Measurements from ENCODE around the gene HS3ST4.

The HS3ST4 gene

DNA sequence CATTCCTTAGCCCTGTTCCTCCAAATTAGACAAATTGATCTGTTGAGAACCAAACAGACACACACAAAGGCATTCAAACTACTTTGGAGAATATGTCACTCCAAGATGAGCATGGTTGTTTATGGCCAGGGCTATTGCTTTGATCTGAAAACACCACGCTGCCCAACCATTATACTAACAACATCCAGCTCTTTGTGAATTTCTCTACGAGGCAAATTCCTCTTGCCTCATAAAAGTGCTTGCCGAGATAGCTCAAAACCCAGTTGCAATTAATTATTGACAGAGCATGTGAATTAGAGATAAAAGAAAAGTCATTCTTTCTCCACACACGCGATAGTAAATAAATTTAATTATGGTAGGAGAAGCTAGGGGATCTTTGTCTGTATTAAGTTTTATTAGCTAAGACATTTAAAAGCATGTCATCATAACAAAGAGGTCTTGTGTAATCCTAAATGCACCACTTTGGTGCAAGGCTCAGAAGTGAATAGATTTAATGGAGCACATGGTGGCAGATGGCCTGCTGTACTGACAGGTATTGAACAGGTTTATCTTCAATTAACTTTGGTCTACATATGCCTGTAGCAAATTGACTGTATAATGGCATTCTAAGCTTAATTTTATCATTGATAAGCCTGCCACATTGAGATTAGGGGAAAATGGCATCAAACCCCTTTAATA, 441.8 kb downstream of the HS3ST4 start:
- H3K27ac ChIP-seq, result no peak overlapping the region
- TF ChIP-seq, protein P1, sequence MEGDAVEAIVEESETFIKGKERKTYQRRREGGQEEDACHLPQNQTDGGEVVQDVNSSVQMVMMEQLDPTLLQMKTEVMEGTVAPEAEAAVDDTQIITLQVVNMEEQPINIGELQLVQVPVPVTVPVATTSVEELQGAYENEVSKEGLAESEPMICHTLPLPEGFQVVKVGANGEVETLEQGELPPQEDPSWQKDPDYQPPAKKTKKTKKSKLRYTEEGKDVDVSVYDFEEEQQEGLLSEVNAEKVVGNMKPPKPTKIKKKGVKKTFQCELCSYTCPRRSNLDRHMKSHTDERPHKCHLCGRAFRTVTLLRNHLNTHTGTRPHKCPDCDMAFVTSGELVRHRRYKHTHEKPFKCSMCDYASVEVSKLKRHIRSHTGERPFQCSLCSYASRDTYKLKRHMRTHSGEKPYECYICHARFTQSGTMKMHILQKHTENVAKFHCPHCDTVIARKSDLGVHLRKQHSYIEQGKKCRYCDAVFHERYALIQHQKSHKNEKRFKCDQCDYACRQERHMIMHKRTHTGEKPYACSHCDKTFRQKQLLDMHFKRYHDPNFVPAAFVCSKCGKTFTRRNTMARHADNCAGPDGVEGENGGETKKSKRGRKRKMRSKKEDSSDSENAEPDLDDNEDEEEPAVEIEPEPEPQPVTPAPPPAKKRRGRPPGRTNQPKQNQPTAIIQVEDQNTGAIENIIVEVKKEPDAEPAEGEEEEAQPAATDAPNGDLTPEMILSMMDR (conservative IDR thresholded peaks at IDR 0.05; ENCODE audit: low read depth), result no peak
- no peak for DNase-seq (ENCODE audit: low spot score)
- ChIA-PET POLR2A (ENCODE audit: low non-redundant PET) (no interaction called here), CTCF (no interaction called here)

DNA sequence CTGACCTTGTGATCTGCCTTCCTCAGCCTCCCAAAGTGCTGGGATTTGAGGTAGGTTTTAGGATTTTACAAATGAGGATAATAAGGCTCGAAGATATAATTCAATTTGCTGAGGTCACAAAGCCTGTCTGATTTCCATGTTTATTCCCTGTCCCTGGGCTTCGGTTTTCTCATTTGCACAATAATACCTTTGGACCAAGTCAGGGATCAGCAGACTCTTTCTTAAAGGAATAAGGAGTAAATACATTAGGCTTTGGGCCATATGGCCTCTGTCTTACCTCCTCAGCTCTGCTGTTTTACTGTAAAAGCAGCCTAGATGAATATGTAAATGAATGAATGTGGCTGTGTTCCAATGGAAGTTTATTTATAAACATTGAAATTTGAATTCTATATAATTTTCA, 442.8 kb downstream of the HS3ST4 start:
- ChIA-PET POLR2A (ENCODE audit: low non-redundant PET) (no interaction called here), CTCF (no interaction called here)
- no peak overlapping the region for H3K27ac ChIP-seq
- no peak for DNase-seq (ENCODE audit: low spot score)
- TF ChIP-seq, protein P1 (conservative IDR thresholded peaks at IDR 0.05; ENCODE audit: low read depth), result no peak

DNA sequence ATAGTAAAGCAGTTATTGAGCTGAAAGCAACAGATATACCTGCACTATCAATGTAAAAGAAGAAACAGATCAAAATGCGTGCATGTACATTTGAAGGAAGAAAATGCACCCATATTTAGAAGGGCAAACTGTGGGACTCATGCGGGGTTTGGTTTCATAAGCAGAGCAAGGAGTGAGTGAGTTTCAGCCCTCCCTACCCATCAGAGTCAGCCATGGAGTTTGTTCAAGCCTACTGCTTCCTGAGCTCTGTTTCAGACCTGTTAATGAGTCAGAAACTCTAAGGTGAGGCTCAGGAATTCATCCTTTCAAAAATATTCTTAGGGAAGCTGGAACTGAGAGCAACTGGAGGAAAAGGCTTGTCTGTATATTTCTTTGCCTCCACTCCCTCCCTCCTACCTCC, 446.2 kb downstream of the HS3ST4 start:
- no peak for DNase-seq (ENCODE audit: low spot score)
- TF ChIP-seq, protein P1 (conservative IDR thresholded peaks at IDR 0.05; ENCODE audit: low read depth), result no peak
- ChIA-PET CTCF (interaction anchor here (0.5 kb wide), 1 partner anchor 526 kb away, joined by 5 read pairs; no protein-coding TSS in a partner anchor), POLR2A (ENCODE audit: low non-redundant PET) (no interaction called here)
- H3K27ac ChIP-seq, result no peak overlapping the region

- DNase-seq (ENCODE audit: low spot score), result no peak
- TF ChIP-seq, protein P1 (conservative IDR thresholded peaks at IDR 0.05; ENCODE audit: low read depth), result no peak
- ChIA-PET CTCF (no interaction called here), POLR2A (ENCODE audit: low non-redundant PET) (no interaction called here)
- no peak overlapping the region for H3K27ac ChIP-seq
Observed at GRCh38 chr16:26139091-26139490, 447.3 kb downstream of the HS3ST4 start.

DNA sequence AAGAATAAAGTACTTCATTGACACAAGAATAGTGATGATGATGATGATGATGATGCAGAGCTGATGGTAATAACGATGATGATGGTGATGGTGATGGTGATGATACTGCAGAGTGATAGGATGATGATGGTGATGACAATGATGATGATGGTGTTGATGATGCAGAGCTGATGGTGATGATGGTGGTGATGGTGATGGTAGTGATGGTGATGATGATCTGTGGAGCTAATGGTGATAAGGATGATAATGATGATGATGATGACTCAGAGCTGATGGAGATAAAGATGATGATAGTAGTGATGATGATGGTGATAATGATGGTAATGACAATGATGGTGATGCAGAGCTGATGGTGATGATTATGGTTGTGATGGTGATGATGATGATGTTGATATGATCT, 448.1 kb downstream of the HS3ST4 start:
- ChIA-PET CTCF (no interaction called here), POLR2A (ENCODE audit: low non-redundant PET) (no interaction called here)
- DNase-seq (ENCODE audit: low spot score), result no peak
- H3K27ac ChIP-seq, result no peak overlapping the region
- TF ChIP-seq, protein P1 (conservative IDR thresholded peaks at IDR 0.05; ENCODE audit: low read depth), result no peak

DNA sequence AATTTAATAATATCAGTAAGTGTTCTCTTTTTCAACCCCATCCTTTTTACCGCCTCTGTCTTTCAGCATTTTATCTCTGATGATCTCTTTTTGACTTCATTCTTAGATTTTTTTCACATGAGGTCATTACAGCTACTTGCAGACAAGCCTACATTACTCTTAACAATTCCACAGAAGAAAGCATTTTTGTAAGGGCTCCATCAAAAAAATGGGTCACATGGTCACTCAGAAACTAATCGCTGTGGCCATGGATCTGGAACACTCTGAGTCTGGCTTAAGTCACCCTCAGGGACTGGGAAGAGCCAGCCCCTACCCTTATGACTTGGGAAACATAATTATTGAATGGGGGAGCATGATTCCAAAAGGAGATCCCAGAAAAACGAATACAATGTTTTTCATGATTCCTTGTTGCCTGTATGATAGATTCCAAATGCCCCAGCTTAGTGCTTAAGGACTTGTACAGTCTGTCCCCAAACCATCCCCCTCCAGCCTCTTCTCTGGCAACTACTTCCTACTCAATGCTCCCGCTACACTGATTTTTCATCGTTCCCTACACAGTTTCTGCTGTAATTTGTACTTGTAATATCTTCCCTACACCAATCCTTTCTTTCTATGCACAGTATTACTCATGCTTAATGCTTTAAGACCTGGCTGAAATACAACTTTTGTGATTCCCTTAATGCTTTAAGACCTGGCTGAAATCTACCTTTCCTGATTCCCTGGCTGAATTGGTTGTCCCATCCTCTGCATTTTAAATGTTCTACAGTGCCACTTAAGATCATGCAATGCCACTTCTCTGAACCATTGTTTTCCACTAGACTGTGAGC, 457.8 kb downstream of the HS3ST4 start:
- ChIA-PET CTCF (no interaction called here), POLR2A (ENCODE audit: low non-redundant PET) (no interaction called here)
- DNase-seq (ENCODE audit: low spot score), result no peak
- no peak overlapping the region for H3K27ac ChIP-seq
- TF ChIP-seq, protein P1 (conservative IDR thresholded peaks at IDR 0.05; ENCODE audit: low read depth), result no peak
